Caki2 (cell line): Measurements from ENCODE around the gene NMT1. TPM values are rescaled to one million over a fixed set of nuclear protein-coding genes. Genes with fewer than 3 reads are reported as not detected.
A peak's percentile ranks its signal among the peaks of the same experiment; 100 is the strongest.

Experiments
- DNase-seq: peaks from one replicate; pipeline ENCODE4 v3.0.0-alpha.2; 2015; ENCODE audit warnings: low read depth
- in situ Hi-C: cut with HindIII; loops from 2 replicates; pipeline ENCODE4 v1.10.0; 2016; ENCODE audit warnings: low sequenced_read_pairs, low pct_unique_long_range_greater_than_20kb, mixed read lengths
- total RNA-seq: library from RNA; depleted of rRNA; stranded (reverse); fragments of >200 nt; shearing (Covaris generic); gene quantifications from 2 replicates; pipeline ENCODE4 v1.2.3, GENCODE V29; 2014; ENCODE audit warnings: low replicate concordance

NMT1 gene
- total RNA-seq, 1 experiment from 2014 or later, result 81.4 TPM

GRCh38 chr17:45098081-45098868 is 37.2 kb downstream of the NMT1 start:
- no peak for DNase-seq
- in situ Hi-C loops, result no loop called here

- DNase-seq, result peak; percentile 70
- in situ Hi-C loops, result no loop called here
Observed at GRCh38 chr17:45098869-45099616, 37.9 kb downstream of the NMT1 start.

- in situ Hi-C loops, result no loop called here
Observed at GRCh38 chr17:45101546-45101882, 40.4 kb downstream of the NMT1 start.

GRCh38 chr17:45101883-45102811 is 41.0 kb downstream of the NMT1 start:
- in situ Hi-C loops, result no loop called here
- DNase-seq, result peak; percentile 50

More at GRCh38 chr17:45101546-45101882, 40.4 kb downstream of the NMT1 start:
- DNase-seq, result no peak

- in situ Hi-C loops, result no loop called here
- no peak for DNase-seq
Observed at GRCh38 chr17:45102856-45103255, 41.7 kb downstream of the NMT1 start.

- in situ Hi-C loops, result no loop called here
- DNase-seq, result no peak
Observed at GRCh38 chr17:45103269-45103795, 42.2 kb downstream of the NMT1 start.

GRCh38 chr17:45104029-45104428 is 42.9 kb downstream of the NMT1 start:
- in situ Hi-C loops, result no loop called here
- DNase-seq, result no peak

- in situ Hi-C loops, result no loop called here
Observed at GRCh38 chr17:45104497-45104896, 43.4 kb downstream of the NMT1 start.

GRCh38 chr17:45104907-45105624 is 43.9 kb downstream of the NMT1 start:
- no peak for DNase-seq
- in situ Hi-C loops, result no loop called here

More at GRCh38 chr17:45104497-45104896, 43.4 kb downstream of the NMT1 start:
- DNase-seq, result no peak

- in situ Hi-C loops, result no loop called here
- DNase-seq, result no peak
Observed at GRCh38 chr17:45106096-45106495, 45.0 kb downstream of the NMT1 start.

- no peak for DNase-seq
- in situ Hi-C loops, result no loop called here
Observed at GRCh38 chr17:45106582-45106981, 45.5 kb downstream of the NMT1 start.

GRCh38 chr17:45107293-45108010 is 46.3 kb downstream of the NMT1 start:
- in situ Hi-C loops, result no loop called here
- DNase-seq, result no peak

- DNase-seq, result no peak
- in situ Hi-C loops, result no loop called here
Observed at GRCh38 chr17:45108051-45108450, 46.9 kb downstream of the NMT1 start.

- no peak for DNase-seq
- in situ Hi-C loops, result no loop called here
Observed at GRCh38 chr17:45108595-45109521, 47.7 kb downstream of the NMT1 start.

- in situ Hi-C loops, result no loop called here
- no peak for DNase-seq
Observed at GRCh38 chr17:45110676-45111611, 49.8 kb downstream of the NMT1 start.
